ENCODE data around the gene BRAF.

- no peak for TF ChIP-seq POLR2A (IDR thresholded peaks at IDR 0.05; ENCODE audit: low read depth, low read length)
- TF ChIP-seq POLR2AphosphoS5 (IDR thresholded peaks at IDR 0.05; ENCODE audit: low read depth, low read length), result no peak
Measured at GRCh38 chr7:140896996-140897395, 27.7 kb downstream of the BRAF start.
